HAP-1 (cell line): ENCODE measurements around the gene SIPA1L3.

Source experiments
- DNase-seq, 2 experiments: peaks; one replicate each; pipeline ENCODE4 v3.0.0-alpha.2; 2016 to 2020; ENCODE audit warnings: low spot score in 2 of 2
- H3K27me3 ChIP-seq: fragments of 250-450 bp; sonication (Bioruptor Pico); 2 replicates; pipeline ENCODE4 v1.5.1; 2020; ENCODE audit warnings: low read depth, mild to moderate bottlenecking, moderate library complexity
- H3K36me3 ChIP-seq: fragments of 250-450 bp; sonication (Bioruptor Pico); replicated peaks from 2 replicates; pipeline ENCODE4 v1.5.1; 2020; ENCODE audit warnings: mild to moderate bottlenecking
- H3K4me1 ChIP-seq: fragments of 250-450 bp; sonication (Bioruptor Pico); 2 replicates; pipeline ENCODE4 v1.5.1; 2020; ENCODE audit warnings: mild to moderate bottlenecking
- H3K4me3 ChIP-seq: fragments of 250-450 bp; sonication (Bioruptor Pico); 2 replicates; pipeline ENCODE4 v1.5.1; 2020; ENCODE audit warnings: mild to moderate bottlenecking, moderate library complexity
- H3K9me3 ChIP-seq: fragments of 250-450 bp; sonication (Bioruptor Pico); 2 replicates; pipeline ENCODE4 v1.5.1; 2020; ENCODE audit warnings: mild to moderate bottlenecking, moderate library complexity
- in situ Hi-C: fragments of 300-500 bp; cut with MboI; formaldehyde crosslinking; loops from 3 replicates; pipeline ENCODE4 v1.14.3; 2020; ENCODE audit warnings: low sequenced_read_pairs, inconsistent platforms, mixed read lengths

Gene SIPA1L3

DNA sequence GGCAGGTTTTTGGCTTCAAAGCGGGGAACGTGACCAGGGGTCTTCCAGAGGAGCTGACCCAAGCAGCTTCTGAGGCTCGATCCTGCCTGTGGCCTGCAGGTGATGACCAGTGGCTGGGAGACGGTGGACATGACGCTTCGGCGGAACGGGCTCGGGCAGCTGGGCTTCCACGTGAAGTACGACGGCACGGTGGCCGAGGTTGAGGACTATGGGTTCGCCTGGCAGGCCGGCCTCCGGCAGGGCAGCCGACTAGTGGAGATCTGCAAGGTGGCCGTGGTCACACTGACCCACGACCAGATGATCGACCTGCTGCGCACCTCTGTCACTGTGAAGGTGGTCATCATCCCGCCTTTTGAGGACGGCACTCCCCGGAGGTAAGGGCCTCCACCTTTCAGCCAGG is 223.4 kb downstream of the SIPA1L3 start:
- no peaks in the 10 kb centered on the region for H3K4me1 ChIP-seq
- no peak for DNase-seq
- H3K4me3 ChIP-seq = no peak overlapping the region
- H3K9me3 ChIP-seq = no peaks in the 10 kb centered on the region
- no peaks in the 10 kb centered on the region for H3K36me3 ChIP-seq
- no peaks in the 10 kb centered on the region for H3K27me3 ChIP-seq
- in situ Hi-C loops = no loop called here

DNA sequence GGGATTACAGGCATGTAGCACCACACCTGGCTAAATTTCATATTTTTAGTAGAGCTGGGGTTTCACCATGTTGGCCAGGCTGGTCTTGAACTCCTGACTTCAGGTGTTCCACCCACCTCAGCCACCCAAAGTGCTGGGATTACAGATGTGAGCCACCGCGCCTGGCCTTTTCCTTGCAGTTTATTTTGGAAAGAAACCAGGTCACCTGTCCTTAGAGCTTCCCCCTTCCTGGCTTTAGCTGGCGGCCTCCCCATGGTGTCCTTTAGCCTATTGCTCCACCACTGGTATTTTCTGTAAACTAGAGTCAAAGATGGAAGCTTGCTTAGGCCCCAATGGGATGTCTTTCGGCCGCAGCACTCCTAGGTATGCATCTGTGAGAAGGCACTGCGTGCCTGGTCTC is 225.8 kb downstream of the SIPA1L3 start:
- H3K36me3 ChIP-seq = no peaks in the 10 kb centered on the region
- DNase-seq = no peak
- H3K9me3 ChIP-seq = no peaks in the 10 kb centered on the region
- H3K4me3 ChIP-seq = no peak overlapping the region
- no peaks in the 10 kb centered on the region for H3K4me1 ChIP-seq
- H3K27me3 ChIP-seq = no peaks in the 10 kb centered on the region
- in situ Hi-C loops = no loop called here

DNA sequence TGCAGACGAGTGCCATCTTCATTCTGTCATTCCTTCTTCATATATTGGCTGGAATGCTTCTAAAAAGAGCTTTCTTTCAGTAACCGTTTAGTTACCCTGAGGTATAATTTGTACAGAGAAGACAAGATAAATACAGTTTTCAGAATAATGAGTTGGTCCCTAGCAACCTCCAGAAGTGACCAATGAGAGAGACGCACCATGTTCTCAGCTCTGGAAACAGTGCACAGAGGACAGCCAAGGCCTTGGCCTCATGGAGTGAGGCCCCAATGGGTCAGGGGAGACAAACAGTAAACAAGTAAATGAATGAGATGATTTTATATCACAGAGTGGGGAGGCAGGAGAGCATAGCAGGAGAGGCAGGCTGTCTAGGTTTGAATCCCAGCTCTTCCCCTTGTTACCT is 226.3 kb downstream of the SIPA1L3 start:
- in situ Hi-C loops = no loop called here
- H3K4me3 ChIP-seq = no peak overlapping the region
- H3K4me1 ChIP-seq = no peaks in the 10 kb centered on the region
- no peaks in the 10 kb centered on the region for H3K36me3 ChIP-seq
- no peaks in the 10 kb centered on the region for H3K9me3 ChIP-seq
- H3K27me3 ChIP-seq = no peaks in the 10 kb centered on the region
- DNase-seq = no peak

GRCh38 chr19:38134540-38135149 is 227.6 kb downstream of the SIPA1L3 start:
- no peaks in the 10 kb centered on the region for H3K36me3 ChIP-seq
- H3K27me3 ChIP-seq = no peaks in the 10 kb centered on the region
- peak; percentile 44 to 74 for DNase-seq
- in situ Hi-C loops = no loop called here
- no peaks in the 10 kb centered on the region for H3K9me3 ChIP-seq
- H3K4me1 ChIP-seq = no peaks in the 10 kb centered on the region
- no peak overlapping the region for H3K4me3 ChIP-seq

- DNase-seq = no peak
- H3K4me3 ChIP-seq = no peak overlapping the region
- H3K4me1 ChIP-seq = no peaks in the 10 kb centered on the region
- H3K27me3 ChIP-seq = no peaks in the 10 kb centered on the region
- in situ Hi-C loops = no loop called here
- no peaks in the 10 kb centered on the region for H3K36me3 ChIP-seq
- H3K9me3 ChIP-seq = no peaks in the 10 kb centered on the region
Observed at GRCh38 chr19:38135150-38135998, 228.4 kb downstream of the SIPA1L3 start.

DNA sequence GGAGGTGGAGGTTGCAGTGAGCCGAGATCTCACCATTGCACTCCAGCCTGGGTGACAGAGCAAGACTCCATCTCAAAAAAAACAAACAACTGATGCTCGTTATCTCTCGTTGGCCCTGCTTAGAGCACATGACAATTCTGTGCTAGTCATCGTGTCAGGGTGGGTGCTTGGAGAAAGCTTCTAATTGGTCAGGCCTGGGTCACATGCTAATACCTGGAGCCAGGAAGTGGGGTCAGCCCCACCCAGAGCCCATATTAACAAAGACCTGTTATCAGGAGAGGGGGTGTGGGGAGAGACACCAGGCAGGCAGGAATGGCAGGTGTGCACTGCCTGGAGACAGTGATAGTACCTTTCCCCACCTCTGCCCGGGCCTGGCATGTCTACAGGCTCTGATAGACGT is 232.1 kb downstream of the SIPA1L3 start:
- DNase-seq = no peak

DNA sequence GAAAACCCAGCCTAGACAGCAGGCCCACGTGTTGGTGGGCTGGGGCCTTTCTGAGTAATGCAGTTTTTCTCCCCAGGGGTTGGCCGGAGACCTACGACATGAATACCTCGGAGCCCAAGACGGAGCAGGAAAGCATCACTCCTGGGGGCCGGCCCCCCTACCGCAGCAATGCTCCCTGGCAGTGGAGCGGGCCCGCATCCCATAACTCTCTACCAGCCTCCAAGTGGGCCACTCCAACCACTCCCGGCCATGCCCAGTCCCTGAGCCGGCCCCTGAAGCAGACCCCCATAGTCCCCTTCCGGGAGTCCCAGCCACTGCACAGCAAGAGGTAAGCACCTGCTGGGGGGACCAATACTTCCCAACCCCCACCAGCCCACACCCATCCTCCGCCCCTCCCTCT is 234.1 kb downstream of the SIPA1L3 start:
- DNase-seq = no peak
- H3K27me3 ChIP-seq = no peaks in the 10 kb centered on the region
- in situ Hi-C loops = no loop called here
- H3K9me3 ChIP-seq = no peaks in the 10 kb centered on the region
- H3K36me3 ChIP-seq = no peaks in the 10 kb centered on the region; the same call in 1 of the 2 replicates
- H3K4me1 ChIP-seq = no peaks in the 10 kb centered on the region
- H3K4me3 ChIP-seq = no peak overlapping the region

More for the DNA sequence above, 232.1 kb downstream of the SIPA1L3 start:
- no peaks in the 10 kb centered on the region; the same call in 1 of the 2 replicates for H3K36me3 ChIP-seq
- H3K9me3 ChIP-seq = no peaks in the 10 kb centered on the region
- no peaks in the 10 kb centered on the region for H3K4me1 ChIP-seq
- H3K4me3 ChIP-seq = no peak overlapping the region
- H3K27me3 ChIP-seq = no peaks in the 10 kb centered on the region
- in situ Hi-C loops = no loop called here

- H3K4me1 ChIP-seq = no peaks in the 10 kb centered on the region
- H3K9me3 ChIP-seq = no peaks in the 10 kb centered on the region
- no peaks in the 10 kb centered on the region for H3K27me3 ChIP-seq
- in situ Hi-C loops = no loop called here
- no peak overlapping the region for H3K4me3 ChIP-seq
- no peaks in the 10 kb centered on the region; the same call in 1 of the 2 replicates for H3K36me3 ChIP-seq
- peak; percentile 44 to 81 for DNase-seq
Observed at GRCh38 chr19:38142176-38143035, 235.4 kb downstream of the SIPA1L3 start.

GRCh38 chr19:38143847-38144246 is 236.8 kb downstream of the SIPA1L3 start:
- DNase-seq = no peak
- no peaks in the 10 kb centered on the region; the same call in 1 of the 2 replicates for H3K36me3 ChIP-seq
- no peaks in the 10 kb centered on the region for H3K9me3 ChIP-seq
- no peaks in the 10 kb centered on the region for H3K27me3 ChIP-seq
- H3K4me1 ChIP-seq = no peaks in the 10 kb centered on the region
- in situ Hi-C loops = no loop called here
- no peak overlapping the region for H3K4me3 ChIP-seq

- H3K36me3 ChIP-seq = no peaks in the 10 kb centered on the region; the same call in 1 of the 2 replicates
- no peaks in the 10 kb centered on the region for H3K4me1 ChIP-seq
- DNase-seq = no peak
- in situ Hi-C loops = no loop called here
- H3K9me3 ChIP-seq = no peaks in the 10 kb centered on the region
- no peaks in the 10 kb centered on the region for H3K27me3 ChIP-seq
- no peak overlapping the region for H3K4me3 ChIP-seq
Observed at GRCh38 chr19:38144667-38145066, 237.7 kb downstream of the SIPA1L3 start.

DNA sequence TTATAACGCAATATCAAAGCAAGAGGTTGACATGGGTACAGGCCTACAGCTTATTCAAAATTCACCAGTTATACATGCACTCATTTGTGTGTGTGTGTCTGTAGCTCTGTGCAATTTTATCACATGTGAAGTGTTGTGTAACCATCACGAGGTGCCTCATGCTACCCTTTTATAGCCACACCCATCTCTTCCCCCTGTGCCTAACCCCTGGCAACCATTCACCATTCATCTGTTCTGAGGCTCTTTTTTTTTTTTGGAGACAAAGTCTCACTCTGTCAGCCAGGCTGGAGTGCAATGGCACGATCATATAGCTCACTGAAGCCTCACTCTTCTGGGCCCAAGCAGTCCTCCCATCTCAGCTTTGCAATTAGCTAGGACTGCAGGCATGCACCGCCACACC is 238.6 kb downstream of the SIPA1L3 start:
- Histone ChIP-seq H3K27me3 (no peaks in the 10 kb centered on the region), H3K4me1 (no peaks in the 10 kb centered on the region), H3K4me3 (no peak overlapping the region), H3K9me3 (no peaks in the 10 kb centered on the region), H3K36me3 (no peaks in the 10 kb centered on the region; the same call in 1 of the 2 replicates)
- in situ Hi-C loops = no loop called here
- DNase-seq = no peak

DNA sequence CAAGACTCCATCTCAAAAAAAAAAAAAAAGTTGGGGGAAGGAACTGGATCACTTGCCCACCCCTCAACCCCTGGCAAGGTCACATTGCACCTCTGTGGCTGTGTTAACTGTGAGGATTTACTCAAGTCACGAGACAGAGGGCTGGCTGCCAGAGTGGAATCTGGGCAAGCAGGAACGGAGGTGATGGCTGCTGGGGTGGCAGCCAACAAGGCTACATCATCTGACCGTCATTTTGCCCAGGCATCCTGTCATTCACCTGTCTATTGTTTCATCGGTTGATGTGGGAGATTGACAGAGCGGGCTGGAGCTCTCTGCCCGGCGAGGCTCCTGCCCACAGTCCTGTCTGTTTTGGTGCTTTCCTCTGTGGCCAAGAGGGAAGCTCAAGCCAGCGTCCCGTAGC is 241.3 kb downstream of the SIPA1L3 start:
- no peaks in the 10 kb centered on the region for H3K27me3 ChIP-seq
- no peaks in the 10 kb centered on the region; the same call in none of the 2 replicates for H3K36me3 ChIP-seq
- H3K4me1 ChIP-seq = no peaks in the 10 kb centered on the region
- no peaks in the 10 kb centered on the region for H3K9me3 ChIP-seq
- DNase-seq = no peak
- H3K4me3 ChIP-seq = no peak overlapping the region
- in situ Hi-C loops = no loop called here

- Histone ChIP-seq H3K4me3 (no peak overlapping the region), H3K36me3 (no peaks in the 10 kb centered on the region; the same call in 1 of the 2 replicates), H3K9me3 (no peaks in the 10 kb centered on the region), H3K27me3 (no peaks in the 10 kb centered on the region), H3K4me1 (no peaks in the 10 kb centered on the region)
- DNase-seq = no peak
- in situ Hi-C loops = no loop called here
Observed at GRCh38 chr19:38149661-38150061, 242.7 kb downstream of the SIPA1L3 start.
